Activated CD4-positive, CD25-positive, alpha-beta regulatory T cell treated with anti-CD3 and anti-CD28 coated beads, Interleukin-2, amount 50 U/mL, for 16 hours (primary cell): ENCODE measurements around the gene SHISA7.
"Not testable (repeated sequence)": the region's sequence is repeated elsewhere in the genome, so short reads cannot be mapped to it uniquely, and the experiment has no call there.

ENCODE experiments used
- DNase-seq: peaks from one replicate; pipeline ENCODE4 v3.0.0-alpha.2; 2020; ENCODE audit warnings: low read depth, low spot score

The SHISA7 gene

GRCh38 chr19:55446060-55446459 lies 3.0 kb upstream of the SHISA7 start:
- DNase-seq = no peak

- no peak for DNase-seq
Measured at GRCh38 chr19:55444646-55445045, 1.5 kb upstream of the SHISA7 start.

- DNase-seq = no peak
Measured at GRCh38 chr19:55443824-55444480, 852 bp upstream of the SHISA7 start.

GRCh38 chr19:55442372-55442961 lies 633 bp downstream of the SHISA7 start:
- no peak for DNase-seq

- DNase-seq = no peak
Measured at GRCh38 chr19:55441692-55442321, 1.3 kb downstream of the SHISA7 start.

- no peak for DNase-seq
Measured at GRCh38 chr19:55441319-55441691, 1.8 kb downstream of the SHISA7 start.

GRCh38 chr19:55440411-55441105 lies 2.5 kb downstream of the SHISA7 start:
- no peak for DNase-seq

GRCh38 chr19:55439052-55439451 lies 4.0 kb downstream of the SHISA7 start:
- DNase-seq = no peak

GRCh38 chr19:55437410-55437809 lies 5.7 kb downstream of the SHISA7 start:
- no peak for DNase-seq

GRCh38 chr19:55436847-55437246 lies 6.3 kb downstream of the SHISA7 start:
- no peak for DNase-seq

GRCh38 chr19:55435020-55435419 lies 8.1 kb downstream of the SHISA7 start:
- no peak for DNase-seq

GRCh38 chr19:55434356-55434919 lies 8.7 kb downstream of the SHISA7 start:
- no peak for DNase-seq

- DNase-seq = no peak
Measured at GRCh38 chr19:55433292-55433691, 9.8 kb downstream of the SHISA7 start.

- DNase-seq = no peak
Measured at GRCh38 chr19:55432241-55432959, 10.7 kb downstream of the SHISA7 start.

- no peak for DNase-seq
Measured at GRCh38 chr19:55431183-55431582, 11.9 kb downstream of the SHISA7 start.

GRCh38 chr19:55426042-55426441 lies 17.1 kb downstream of the SHISA7 start:
- DNase-seq = no peak

GRCh38 chr19:55424518-55424917 lies 18.6 kb downstream of the SHISA7 start:
- DNase-seq = no peak

- no peak for DNase-seq
Measured at GRCh38 chr19:55423225-55424005, 19.7 kb downstream of the SHISA7 start.

- DNase-seq = not testable (repeated sequence)
Measured at GRCh38 chr19:55421281-55421680, 21.8 kb downstream of the SHISA7 start.

GRCh38 chr19:55419624-55420236 lies 23.4 kb downstream of the SHISA7 start:
- no peak for DNase-seq
